ENCODE data around the gene GOLGA6L10.
"Not testable (repeated sequence)": the region's sequence is repeated elsewhere in the genome, so short reads cannot be mapped to it uniquely, and the experiment has no call there.

Gene GOLGA6L10

DNA sequence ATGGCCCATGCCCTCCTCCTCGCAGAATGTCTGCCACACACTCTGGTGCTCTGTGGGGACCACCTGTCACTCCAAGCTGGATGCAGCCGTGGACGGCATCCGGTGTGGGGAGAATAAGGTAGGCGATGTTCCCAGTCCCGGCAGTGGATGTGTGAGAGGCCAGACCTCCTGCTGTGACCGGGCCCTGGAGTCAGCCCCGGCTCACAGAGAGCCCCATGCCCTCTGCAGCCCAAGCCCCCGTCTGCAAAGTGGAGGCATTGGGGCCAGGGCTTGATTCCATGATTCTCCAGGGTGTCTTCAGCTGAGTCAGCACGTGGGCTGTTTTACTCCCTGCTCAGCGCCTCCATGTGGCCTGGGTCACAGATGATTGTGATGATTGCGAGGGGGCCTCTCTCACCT is 32.2 kb downstream of the GOLGA6L10 start:
- DNase-seq = no peak

DNA sequence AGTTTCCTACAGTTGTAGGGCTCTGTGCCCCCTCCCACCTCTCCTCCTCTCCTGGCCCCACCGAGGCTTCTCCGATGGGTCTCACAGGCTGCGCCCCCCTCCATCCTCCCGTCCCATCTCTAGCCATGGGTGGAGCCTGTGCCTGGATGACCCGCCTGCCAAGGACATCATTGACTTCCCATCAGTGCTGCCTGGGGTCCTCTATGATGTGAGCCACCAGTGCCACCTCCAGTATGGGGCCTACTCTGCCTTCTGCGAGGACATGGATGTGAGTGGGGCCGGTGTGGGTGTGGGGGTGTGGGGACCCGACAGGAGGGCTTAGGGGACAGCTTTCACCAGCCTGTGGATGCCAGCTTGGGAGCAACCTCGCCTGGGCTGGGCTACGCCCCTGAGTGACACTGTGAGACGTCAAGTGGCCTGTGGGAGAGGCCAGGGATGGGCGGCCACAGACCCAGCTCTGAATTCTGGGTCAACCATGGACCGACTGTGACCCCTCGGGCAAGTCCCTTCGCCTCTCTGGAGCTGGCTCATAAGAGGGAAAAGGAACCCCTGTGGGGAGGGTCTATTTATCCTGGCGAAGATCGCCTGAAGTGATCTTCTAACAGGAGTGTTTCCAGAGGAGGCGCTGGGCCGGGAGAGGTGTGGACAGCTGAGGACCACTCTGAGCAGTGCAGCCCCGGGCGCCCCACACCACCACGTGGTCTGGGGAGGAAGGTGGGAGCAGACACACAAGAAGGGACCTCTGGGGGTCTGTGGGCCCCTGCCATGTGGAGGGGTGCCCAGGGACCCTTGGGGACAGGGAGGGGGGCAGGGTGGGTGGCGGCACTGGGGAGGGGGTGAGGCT is 32.8 kb downstream of the GOLGA6L10 start:
- DNase-seq = not testable (repeated sequence)

DNA sequence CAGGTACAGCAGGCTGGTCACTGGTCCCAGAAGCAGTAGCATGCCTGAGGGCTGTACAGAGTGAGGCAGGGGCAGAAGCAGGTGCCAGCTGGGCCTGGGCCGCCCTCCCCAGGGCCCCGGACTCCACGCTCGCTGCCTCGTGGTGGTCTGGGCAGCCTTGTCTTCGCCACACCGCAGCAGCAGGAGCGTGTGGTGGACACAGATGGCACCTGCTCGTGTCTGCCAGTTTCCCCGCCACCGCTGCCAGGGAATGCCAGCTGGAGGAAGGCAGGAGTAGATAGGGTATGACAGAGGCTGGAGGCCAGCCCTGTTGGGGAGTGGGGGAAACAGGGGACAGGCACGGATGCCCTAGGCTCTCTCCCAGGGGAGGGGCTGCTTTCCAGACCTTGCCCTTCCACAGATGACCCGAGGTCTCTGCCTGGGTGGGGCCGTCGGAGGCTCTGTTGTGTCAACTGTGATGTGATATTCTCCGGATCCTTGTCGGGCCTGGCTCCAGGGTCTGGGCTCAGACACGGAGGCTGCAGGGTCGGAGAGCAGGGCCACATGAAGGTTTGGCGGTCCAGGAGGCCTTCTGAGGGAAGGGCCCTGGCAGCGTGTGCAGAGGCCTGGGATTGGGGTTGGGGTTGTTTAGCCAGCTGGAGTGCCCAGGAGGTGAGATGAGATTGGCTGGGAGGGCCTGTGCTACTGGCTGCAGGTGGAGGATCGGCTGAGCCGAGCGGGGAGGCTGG is 33.6 kb downstream of the GOLGA6L10 start:
- no peak for DNase-seq

DNA sequence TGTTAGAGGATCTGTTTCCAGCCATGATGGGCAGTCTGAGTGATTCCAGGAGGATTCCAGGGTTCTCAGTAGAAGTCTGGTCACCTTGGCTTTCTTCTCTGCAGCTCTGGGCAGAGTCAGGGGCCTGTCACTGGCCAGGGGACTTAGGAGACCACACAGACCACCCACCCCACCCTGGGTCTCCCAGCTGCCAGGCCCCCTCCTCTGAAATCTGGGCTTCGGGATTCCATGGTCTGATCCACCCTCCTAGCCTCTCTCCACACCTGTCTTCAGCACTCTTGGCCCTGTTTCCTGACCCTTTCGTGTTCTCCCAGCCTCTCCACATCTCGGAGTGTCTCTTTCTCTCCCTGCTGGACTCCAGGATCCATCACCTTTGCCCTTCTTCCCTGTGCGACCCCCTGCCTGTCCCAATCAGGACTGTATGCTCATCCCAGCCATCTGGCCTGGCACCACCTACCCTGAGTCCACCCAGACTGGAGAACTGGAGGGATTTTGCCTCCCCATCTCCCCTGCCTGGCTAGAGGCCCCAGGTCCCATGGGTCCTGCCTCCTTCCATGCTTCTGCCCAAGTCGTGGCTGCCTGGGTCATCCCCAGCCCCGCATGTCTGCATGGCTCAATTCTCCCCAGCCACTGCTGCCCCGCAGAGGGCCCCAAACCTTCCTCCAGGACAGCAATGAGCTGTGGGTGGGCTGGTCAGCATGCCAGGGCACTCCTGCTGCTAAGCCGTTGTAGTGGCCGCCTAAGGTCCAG is 34.3 kb downstream of the GOLGA6L10 start:
- DNase-seq = no peak

DNA sequence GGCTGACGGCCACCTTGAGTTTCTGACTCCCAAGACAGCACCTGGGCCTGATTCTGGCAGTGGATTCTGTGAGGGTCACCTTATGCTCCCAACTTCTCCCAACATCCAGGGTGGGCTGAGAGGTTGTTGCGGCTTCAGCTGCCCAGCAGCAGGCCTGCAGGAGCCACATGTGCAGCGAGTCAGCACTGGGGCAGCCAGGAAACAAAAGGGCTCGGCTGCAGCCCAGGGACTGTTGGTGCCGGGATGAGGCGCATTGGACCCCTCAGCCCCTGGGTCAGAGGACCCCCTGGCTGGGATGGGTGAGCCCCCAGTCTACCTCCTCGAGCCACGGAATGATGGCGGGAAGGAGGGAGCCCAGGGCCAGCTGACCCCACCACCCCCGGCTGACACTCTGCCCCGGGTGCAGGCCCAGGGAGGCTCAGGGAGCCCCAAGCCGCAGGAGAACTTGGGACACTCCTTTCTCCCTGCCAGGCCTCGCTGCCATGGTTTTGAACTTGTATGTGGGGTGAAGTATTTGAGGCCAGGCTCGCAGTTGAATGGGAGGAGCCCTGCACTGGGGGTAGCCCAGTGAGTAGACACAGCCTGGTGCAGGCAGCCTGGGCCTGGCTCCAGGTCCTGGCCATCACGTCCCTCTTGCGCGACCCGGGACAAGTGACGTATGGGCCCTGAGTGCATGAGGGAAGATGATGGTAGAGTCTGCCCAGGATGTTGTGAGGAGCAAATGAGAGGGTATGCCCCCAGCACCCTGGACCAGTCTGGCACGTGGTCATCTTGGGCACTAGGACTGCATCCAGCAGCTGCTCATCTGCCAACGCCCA is 35.1 kb downstream of the GOLGA6L10 start:
- DNase-seq = not testable (repeated sequence)

DNA sequence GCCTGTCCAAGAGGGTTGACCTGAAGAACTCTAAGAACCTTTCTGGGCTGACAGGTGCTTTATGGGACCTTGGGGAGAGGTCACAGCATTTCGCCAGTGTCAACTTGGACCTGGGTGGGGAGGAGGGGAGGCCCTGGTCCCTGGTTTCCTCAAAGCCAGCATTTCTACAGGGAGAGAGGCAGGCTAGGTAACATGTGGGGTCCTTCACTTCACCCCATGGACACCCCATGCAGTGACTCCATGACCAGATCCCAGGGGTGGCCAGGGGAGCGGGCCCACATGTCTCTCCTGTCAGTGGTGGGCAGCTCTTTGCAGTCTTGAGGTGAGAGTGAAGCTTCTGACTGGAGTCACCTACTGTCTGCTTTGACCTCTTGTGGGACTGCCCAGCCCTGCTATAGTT is 35.8 kb downstream of the GOLGA6L10 start:
- DNase-seq = no peak

DNA sequence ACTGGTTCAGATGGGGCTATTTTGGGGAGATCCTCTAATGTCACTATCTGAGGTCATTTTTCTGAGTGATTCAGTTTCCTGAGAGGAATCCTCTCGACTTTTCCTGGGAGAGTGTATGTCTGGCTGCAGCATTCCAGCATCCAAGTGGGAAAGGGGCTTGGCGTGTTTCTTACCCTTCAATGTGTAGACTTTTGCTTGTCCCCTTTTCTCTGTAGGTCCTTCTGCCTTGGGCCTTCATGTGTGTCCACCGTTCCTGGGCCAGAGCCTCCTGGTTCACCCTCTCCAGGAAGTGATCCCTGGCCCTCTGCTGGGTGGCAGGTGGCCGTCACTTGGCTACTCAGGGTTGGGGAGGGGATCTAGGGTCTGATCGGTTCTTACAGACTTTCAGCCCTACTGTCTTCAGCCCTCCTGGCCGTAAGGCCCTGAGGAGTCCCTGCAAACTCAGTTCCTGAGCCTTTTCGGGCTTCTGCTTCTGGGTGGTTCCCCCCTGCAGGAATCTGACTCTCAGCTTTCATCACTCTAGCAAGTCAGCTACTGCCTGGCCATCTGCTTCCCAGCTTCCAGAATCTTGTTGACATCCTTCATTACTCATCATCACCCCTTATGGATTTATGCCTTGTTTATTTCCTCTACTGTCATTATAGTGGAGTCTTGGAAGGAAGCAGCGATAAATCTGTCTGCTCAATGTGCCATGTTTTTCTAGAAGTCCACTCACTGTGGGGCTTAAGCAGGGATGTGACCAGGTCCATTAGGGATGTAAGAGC is 36.5 kb downstream of the GOLGA6L10 start:
- no peak for DNase-seq

DNA sequence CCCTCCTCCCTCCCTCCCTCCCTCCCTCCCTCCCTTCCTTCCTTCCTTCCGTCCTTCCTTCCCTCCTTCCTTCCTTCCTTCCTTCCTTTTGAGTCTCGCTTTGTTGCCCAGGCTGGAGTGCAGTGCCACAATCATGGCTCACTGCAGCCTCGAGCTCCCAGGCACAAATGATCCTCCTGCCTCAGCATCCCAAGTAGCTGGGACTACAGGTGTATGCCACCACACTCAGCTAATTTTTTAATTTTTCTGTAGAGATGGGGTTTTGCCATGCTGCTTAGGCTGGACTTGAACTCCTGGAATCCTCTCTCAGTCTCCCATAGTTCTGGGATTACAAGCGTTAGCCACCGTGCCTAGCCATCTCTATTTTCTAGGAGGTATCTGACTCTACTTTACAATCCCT is 38.0 kb downstream of the GOLGA6L10 start:
- DNase-seq = not testable (repeated sequence)

DNA sequence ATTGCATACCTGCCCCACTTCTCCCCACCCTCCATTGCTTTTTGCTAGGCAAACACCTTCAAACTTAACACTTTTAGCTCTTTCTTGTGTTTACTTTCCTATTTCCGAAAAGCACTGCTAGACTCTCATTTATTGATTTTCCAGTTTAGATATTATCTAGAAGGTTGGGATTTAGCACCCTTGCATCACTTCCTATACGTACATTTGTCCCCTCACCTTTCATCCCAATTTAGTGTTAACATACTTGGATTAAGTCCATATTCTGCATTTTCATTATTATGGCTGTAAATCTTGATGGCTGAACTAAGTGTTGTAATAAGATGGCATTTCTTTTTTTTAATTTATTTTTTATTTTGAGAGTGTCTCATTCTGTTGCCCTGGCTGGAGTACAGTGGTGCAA is 39.5 kb downstream of the GOLGA6L10 start:
- DNase-seq = no peak

DNA sequence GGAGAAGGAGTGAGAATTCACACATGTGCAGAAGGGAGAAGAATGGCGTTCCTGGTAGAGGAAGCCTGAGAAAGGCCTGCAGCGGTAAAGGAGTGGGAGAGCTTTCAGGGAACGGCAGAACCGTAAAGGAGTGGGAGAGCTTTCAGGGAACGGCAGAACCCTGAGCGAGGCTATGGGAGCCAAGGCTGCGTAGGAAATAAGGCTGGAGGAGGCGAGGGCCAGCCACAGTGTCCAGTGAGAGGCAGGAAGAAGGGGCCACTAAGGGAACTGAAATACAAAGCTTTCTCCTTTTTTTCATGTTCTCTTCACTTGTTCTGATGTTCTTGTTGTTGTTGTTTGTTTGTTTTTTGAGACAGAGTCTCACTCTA is 41.6 kb downstream of the GOLGA6L10 start:
- no peak for DNase-seq

DNA sequence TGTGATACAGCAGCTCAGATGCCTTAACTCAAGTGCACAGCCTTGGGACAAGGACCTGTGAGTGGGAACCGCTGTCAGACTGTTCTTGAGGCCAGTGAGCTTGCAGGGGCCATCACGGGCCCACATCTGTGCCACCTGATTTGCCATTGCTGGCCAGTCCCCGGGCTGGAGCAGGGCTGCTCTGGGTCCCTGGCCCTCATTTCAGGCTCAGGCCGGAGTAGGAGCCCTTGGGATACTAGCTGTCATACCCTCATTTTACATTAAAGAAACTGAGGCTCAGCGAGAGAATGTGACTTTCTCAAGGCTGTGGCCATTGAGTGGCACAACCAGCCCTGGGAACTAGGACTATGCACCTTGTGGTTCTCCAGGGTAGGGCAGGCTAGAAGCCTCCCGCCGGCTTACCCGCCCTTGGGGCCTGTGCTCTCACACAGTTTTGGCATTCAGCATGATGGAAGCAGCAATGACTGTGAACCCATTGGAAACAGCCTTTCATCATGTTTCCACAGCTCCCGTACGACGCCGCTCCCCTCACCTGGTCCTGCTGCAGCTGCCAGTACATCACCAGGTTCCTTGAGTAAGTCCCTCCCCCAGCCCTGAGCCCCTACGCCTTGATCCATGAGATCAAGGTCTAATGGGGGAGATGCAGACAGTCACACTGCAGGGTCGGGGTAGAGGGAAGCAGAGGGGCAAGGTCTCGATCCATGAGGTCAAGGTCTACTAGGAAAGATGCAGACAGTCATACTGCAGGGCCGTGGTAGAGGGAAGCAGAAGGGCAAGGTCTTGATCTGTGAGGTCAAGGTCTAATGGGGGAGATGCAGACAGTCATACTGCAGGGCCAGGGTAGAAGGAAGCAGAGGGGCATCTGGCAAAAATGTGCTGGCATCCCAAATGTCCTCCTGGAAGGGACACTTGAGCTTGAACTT is 42.2 kb downstream of the GOLGA6L10 start:
- DNase-seq = no peak

DNA sequence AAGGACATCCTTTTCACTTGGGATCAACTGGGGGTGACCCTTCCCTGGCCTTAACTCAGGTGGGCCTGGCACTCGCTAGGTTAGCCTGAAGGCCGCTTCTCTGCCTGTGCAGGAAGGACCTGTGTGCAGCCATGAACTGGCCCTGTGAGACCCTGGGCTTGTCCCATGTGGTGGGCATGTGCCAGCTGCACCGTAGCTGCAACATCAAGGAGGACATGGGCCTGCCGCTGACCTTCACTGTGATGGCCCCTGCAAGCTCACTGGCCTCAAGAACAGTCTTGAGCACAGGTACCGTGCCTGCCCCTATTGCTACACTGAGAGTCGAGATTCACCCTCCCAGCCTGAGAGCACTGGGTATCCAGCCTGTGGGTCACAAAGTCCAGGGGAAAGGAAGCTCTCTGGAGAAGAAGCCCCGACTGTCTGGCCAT is 43.6 kb downstream of the GOLGA6L10 start:
- no peak for DNase-seq

DNA sequence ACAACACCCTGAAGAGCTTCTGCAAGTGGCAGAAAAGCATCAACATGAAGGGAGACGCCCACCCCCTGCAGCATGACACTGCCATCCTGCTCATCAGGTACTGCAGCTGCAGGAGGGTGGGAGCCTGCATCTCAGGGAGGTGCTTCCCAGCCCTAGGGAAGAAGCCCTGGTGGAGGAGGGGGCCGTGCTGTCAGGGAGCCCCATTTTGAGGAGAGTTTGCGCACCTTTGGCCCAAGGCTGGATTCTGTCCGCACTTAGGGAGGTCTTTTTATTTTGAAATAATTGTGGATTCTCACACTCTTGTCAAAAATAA is 44.5 kb downstream of the GOLGA6L10 start:
- DNase-seq = no peak

DNA sequence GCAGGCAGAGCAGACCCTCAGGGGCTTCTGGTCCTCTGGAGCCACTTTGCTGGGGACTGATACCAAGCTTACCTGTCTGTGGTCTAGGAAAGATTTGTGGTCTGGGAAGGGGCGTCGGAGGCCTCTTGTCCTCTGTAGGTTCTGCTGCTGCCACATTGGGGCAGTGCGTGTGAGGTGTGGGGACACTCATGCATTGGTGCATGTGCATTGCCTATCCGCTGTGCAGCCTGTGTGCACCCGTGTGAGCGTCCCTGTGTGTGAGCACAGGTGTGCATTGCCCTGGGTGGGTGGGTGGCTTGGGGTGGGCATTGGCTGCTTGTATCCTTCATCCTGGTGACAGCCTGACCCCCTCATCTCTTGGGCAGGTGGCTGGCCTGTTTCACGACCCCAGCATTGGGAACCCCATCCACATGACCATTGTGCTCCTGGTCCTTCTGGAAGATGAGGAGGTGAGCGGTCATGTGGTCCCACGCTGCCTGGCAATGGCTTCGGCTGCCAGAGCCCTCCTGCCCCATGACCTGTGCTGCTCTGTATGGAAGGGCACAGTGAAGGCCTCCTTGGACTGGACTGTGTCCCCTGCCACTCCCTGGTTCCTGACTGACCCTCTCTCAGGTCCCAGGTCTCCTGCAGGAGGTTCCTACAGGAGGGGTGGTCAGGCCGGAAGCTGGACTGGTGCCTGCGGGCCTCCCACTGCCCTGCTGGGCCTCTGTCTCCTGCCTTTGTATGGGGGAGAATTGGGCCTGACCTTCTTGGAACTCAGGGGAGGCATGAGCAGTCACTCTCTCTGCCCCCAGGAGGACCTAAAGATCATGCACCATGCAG is 45.1 kb downstream of the GOLGA6L10 start:
- no peak for DNase-seq

DNA sequence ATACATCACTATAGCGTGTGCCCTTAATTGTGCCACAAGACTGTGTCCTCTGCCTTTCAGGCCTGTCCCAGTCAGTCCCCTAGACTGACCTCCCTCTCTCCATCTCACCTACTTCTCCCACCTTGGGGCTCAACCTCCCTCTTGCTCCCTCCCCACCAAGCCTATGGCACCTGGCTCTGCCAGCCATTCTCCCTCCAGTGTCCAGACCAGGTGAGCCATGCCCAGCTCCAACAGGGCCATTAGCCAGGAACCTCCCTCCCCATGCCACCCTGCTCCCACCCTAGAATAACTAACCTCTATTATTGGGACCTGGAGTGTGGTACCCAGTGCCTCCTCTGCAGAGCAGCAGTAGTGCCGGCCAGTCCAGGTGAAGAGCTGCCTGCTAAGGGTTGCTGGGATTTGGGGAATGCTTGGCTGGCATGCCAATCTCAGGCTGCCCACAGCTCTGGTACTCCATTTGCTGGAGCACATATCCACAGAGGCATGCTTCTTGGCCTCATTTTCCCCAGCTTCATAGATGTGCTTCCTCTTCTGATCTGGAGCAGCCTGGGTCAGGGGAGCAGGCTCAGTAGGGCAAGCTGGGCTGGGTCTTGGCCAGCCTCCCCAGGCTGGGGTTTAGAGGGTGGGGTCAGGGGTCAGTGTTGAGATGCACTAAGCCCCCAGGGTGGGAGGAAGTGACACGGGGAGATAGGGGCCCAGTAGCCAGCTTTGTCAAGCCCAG is 47.8 kb downstream of the GOLGA6L10 start:
- DNase-seq = no peak

DNA sequence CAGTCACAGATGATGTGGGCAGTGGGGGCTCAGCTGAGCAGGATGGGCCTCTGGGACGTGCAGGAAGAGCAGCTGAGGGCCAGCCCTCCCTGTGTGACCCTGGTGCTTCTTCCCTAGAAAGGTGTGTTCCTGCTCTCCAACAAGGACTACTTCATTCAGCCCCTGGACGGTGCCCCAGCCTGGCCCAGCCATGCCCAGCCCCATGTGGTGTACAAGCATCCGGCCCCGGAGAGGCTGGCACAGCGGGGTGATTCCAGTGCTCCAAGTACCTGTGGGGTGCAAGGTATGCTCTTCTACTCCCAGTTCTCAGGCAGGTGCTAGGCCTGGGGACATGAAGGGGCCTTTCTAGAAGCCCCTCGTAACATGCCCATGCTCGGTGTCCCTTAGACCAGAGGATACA is 48.4 kb downstream of the GOLGA6L10 start:
- no peak for DNase-seq

DNA sequence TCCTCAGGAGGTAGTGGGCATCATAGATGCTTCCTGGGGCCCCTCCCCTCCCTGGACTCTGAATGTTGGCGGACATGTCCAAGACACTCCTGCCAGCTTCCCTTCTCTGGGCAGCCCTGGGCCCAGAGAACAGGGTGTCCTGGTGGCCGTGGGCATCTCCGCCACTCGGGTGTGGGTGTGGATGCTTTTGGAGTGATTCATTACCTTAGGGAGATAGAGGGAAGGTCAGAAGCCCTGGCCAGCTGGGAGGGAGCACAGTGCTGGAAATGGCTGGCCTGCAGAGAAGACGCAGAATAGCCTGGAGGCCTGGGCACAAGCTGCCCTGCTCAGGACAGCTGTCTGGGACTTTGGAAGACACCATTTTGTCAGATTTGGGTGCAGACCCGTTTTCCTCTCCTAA is 48.9 kb downstream of the GOLGA6L10 start:
- DNase-seq = not testable (repeated sequence)

DNA sequence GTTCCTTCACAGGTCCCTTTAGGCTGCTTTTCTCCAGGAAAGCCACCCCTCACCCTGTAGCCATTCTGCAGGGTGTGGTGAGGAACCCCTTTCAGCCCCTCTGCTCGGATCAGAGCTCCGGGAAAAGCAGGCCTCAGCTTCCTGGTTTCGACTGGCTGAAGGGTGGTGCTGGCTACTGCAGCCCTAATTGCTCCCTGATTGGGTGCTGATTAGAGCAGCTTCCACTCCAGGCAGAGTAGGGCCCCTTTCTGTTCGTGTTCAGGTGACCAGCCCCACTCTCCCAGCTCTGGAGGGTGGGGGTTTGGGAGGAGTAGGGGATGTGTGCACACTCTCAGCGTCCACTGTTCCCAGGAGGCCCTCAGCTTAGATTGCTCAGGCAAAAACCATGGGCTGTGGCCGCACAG is 49.8 kb downstream of the GOLGA6L10 start:
- DNase-seq = not testable (repeated sequence)

DNA sequence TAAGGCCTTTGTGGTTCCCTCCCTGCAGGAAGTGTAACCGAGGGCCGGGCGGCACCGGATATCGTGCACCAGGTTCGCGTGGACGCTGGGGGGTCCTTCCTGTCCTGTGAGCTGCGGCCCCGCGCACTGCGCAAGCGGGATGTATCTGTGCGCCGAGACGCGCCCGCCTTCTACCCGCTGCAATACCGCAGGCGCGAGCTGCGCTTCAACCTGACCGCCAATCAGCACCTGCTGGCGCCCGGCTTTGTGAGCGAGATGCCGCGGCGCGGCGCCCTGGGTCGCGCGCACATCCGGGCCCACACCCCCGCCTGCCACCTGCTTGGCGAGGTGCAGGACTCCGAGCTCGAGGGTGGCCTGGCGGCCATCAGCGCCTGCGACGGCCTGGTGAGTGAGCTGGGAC is 50.8 kb downstream of the GOLGA6L10 start:
- no peak for DNase-seq

Data from T1000 (cell line).